ENCODE results near the gene JOSD2.
A peak's percentile ranks its signal among the peaks of the same experiment; 100 is the strongest.

Gene JOSD2

GRCh38 chr19:50514346-50515167, 3.6 kb upstream of the JOSD2 start:
- no peak for DNase-seq (ENCODE audit: low read depth)

GRCh38 chr19:50513746-50514345, 2.9 kb upstream of the JOSD2 start, which contains the start of gene ASPDH:
Gene ASPDH (minus strand): TSS chr19:50513913. CDS start chr19:50513823, 90 bp downstream.
- DNase-seq (ENCODE audit: low read depth), result no peak
- TF ChIP-seq CTCF (IDR thresholded peaks at IDR 0.05; ENCODE audit: control insufficient read depth, insufficient read depth, low read depth, low read length, missing control alignments), result no peak
- no peak within 1 kb of the TSS for H3K4me3 ChIP-seq (ENCODE audit: control insufficient read depth, low read depth, low read length)

More at GRCh38 chr19:50514346-50515167, 3.6 kb upstream of the JOSD2 start:
- TF ChIP-seq CTCF (IDR thresholded peaks at IDR 0.05; ENCODE audit: control insufficient read depth, insufficient read depth, low read depth, low read length, missing control alignments), result no peak
- H3K4me3 ChIP-seq (ENCODE audit: control insufficient read depth, low read depth, low read length), result no peak overlapping the region

- no peak for TF ChIP-seq CTCF (IDR thresholded peaks at IDR 0.05; ENCODE audit: control insufficient read depth, insufficient read depth, low read depth, low read length, missing control alignments)
- no peak for DNase-seq (ENCODE audit: low read depth)
- no peak overlapping the region for H3K4me3 ChIP-seq (ENCODE audit: control insufficient read depth, low read depth, low read length)
Observed at GRCh38 chr19:50512999-50513745, 2.2 kb upstream of the JOSD2 start.

- no peak overlapping the region for H3K4me3 ChIP-seq (ENCODE audit: control insufficient read depth, low read depth, low read length)
- TF ChIP-seq CTCF (IDR thresholded peaks at IDR 0.05; ENCODE audit: control insufficient read depth, insufficient read depth, low read depth, low read length, missing control alignments), result no peak
- no peak for DNase-seq (ENCODE audit: low read depth)
Observed at GRCh38 chr19:50512112-50512998, 1.4 kb upstream of the JOSD2 start.

- TF ChIP-seq CTCF (IDR thresholded peaks at IDR 0.05; ENCODE audit: control insufficient read depth, insufficient read depth, low read depth, low read length, missing control alignments), result no peak
- peak overlapping the region; percentile 70 for H3K4me3 ChIP-seq (ENCODE audit: control insufficient read depth, low read depth, low read length)
- DNase-seq (ENCODE audit: low read depth), result no peak
Observed at GRCh38 chr19:50510700-50511068, 307 bp downstream of the JOSD2 start.

Measured in AG09309 (cell line).